Activated naive CD8-positive, alpha-beta T cell (primary cell): Measurements from ENCODE around the gene CCDC33.
"Not testable (repeated sequence)": the region's sequence is repeated elsewhere in the genome, so short reads cannot be mapped to it uniquely, and the experiment has no call there.

Experiments
- H3K27ac Mint-ChIP-seq: one replicate; pipeline ENCODE4 v1.8.0; 2021; ENCODE audit warnings: mixed read lengths
- H3K27me3 Mint-ChIP-seq: one replicate; pipeline ENCODE4 v1.8.0; 2021; ENCODE audit warnings: mixed read lengths
- H3K36me3 Mint-ChIP-seq: one replicate; pipeline ENCODE4 v1.8.0; 2021; ENCODE audit warnings: mixed read lengths
- H3K4me1 Mint-ChIP-seq: one replicate; pipeline ENCODE4 v1.8.0; 2021; ENCODE audit warnings: low read depth, mixed read lengths
- H3K4me3 Mint-ChIP-seq: one replicate; pipeline ENCODE4 v1.8.0; 2021; ENCODE audit warnings: mild to moderate bottlenecking, mixed read lengths
- H3K9me3 Mint-ChIP-seq: one replicate; pipeline ENCODE4 v1.8.0; 2021; ENCODE audit warnings: low read depth, mixed read lengths

Gene CCDC33

DNA sequence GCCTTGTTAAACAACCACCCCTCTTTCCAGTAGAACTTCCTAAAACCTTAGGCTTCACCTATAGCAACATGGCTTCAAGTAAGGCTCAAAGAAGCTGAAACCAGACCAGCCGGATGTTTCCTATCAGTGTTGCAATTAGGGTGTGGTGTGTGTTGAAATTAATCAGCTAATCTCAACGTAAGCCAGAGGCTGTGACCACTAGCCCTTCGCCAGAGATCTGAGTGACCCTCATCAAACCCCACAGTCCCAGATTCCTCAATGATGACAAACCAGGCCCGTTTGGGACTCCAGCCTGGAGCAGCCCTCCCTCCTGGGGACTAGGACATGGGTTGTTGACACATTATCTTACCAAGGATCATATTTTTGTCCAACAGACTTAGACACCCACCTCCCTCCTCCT lies 104.0 kb downstream of the CCDC33 start:
- Mint-ChIP-seq H3K36me3 (no peaks in the 10 kb centered on the region), H3K27me3 (no peaks in the 10 kb centered on the region), H3K27ac (no peak overlapping the region), H3K9me3 (no peaks in the 10 kb centered on the region), H3K4me3 (no peak overlapping the region), H3K4me1 (no peaks in the 10 kb centered on the region)

DNA sequence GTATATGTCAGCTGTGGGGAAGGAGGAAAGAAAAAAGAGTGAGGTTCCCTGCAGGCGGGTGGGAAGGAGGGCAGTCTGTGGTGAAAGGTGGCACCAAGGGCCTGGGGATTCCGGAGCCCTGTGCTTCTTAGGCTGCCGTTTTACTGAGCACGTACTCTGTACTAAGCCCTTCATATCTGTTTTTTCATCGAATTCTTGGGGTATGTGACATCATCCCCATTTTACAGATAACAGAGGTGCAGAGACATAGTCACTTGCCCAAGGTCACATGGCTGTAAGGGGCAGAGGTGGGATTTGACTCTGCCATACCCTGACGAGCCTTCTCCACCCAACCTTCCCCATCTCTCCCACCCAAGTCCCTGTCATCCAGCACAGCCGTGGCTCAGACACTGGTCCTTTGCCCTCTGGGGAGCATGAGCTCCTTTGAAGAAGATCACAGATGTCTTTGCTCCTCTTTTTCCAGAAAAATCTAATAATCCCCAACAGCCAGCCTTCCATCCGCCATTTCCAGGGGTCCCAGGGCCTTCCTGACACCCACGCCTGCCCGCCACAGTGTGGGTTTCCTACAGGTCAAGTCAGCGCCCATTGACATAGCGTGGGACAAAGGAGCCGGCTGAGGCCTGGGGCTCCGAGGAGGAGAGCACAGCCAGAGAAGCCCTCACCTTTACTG lies 107.1 kb downstream of the CCDC33 start:
- peaks cover 2% of the 10 kb centered on the region for H3K4me1 Mint-ChIP-seq
- H3K36me3 Mint-ChIP-seq, result no peaks in the 10 kb centered on the region
- H3K27ac Mint-ChIP-seq, result no peak overlapping the region
- H3K9me3 Mint-ChIP-seq, result no peaks in the 10 kb centered on the region
- no peaks in the 10 kb centered on the region for H3K27me3 Mint-ChIP-seq
- no peak overlapping the region for H3K4me3 Mint-ChIP-seq

DNA sequence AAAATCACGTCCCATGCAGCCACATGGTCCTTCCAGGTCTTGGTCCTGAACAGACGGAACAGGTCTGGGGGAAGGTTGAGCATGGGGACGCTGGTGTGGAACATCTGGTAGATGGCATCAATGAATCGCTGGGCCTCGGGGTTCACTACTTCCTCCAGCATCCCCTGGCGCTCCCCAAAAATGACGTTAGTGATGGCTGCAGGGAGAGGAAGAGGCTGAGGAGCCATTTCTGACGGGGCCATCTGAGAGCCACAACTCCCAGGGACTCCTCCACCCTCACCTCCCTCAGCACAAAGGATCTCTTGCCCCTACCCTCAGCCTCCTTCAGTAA lies 107.6 kb downstream of the CCDC33 start:
- Mint-ChIP-seq H3K9me3 (no peaks in the 10 kb centered on the region), H3K27ac (no peak overlapping the region), H3K36me3 (no peaks in the 10 kb centered on the region), H3K27me3 (no peaks in the 10 kb centered on the region), H3K4me3 (no peak overlapping the region), H3K4me1 (peaks cover 2% of the 10 kb centered on the region)

DNA sequence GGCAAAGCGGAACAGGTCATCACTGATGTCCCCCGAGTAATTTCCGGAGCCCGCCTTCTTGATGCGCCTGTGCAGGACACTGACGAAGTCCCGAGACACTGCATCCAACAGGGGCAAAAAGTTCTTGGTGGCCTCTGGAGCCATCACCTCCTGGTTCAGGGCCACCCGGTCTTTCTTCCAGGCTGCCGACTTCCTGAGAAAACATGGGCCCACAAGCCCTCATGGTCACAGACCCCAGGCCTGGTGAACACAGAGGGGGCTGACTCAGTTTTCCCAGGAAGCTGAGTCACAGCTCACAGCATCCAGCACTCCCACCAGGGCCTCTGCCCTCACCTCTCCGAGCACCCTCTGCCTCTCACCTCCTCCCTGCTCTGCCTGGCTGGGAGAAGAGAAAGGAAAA lies 108.9 kb downstream of the CCDC33 start:
- no peaks in the 10 kb centered on the region for H3K9me3 Mint-ChIP-seq
- H3K36me3 Mint-ChIP-seq, result no peaks in the 10 kb centered on the region
- H3K4me3 Mint-ChIP-seq, result no peak overlapping the region
- H3K27me3 Mint-ChIP-seq, result no peaks in the 10 kb centered on the region
- H3K27ac Mint-ChIP-seq, result no peak overlapping the region
- H3K4me1 Mint-ChIP-seq, result peaks cover 2% of the 10 kb centered on the region

DNA sequence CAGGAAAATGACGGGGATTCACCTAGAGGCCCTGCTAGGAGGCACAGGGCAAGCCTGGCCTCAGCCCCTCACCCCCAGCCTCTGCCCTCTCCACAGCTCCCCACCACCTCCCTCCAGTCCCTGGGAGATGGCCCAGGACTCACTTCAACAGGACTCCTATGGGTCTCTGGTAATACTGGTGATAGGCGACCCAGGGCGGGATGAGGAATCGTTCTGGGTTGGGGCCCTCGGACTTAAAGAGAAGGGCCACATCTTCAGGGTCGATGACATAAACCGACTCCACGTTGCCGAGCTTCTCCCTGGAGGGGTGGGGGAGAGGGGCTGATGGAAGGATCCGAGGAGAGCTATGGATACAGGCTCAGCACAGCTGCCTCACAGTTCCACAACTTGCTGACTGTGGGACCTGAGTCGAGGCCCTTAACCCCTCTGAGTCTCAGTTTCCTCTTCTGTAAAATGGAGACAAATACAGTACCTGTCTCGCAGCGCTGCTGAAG lies 111.7 kb downstream of the CCDC33 start:
- H3K4me3 Mint-ChIP-seq, result no peak overlapping the region
- H3K4me1 Mint-ChIP-seq, result peaks cover 2% of the 10 kb centered on the region
- no peaks in the 10 kb centered on the region for H3K36me3 Mint-ChIP-seq
- H3K27me3 Mint-ChIP-seq, result peaks cover 1% of the 10 kb centered on the region
- H3K27ac Mint-ChIP-seq, result no peak overlapping the region
- H3K9me3 Mint-ChIP-seq, result no peaks in the 10 kb centered on the region

DNA sequence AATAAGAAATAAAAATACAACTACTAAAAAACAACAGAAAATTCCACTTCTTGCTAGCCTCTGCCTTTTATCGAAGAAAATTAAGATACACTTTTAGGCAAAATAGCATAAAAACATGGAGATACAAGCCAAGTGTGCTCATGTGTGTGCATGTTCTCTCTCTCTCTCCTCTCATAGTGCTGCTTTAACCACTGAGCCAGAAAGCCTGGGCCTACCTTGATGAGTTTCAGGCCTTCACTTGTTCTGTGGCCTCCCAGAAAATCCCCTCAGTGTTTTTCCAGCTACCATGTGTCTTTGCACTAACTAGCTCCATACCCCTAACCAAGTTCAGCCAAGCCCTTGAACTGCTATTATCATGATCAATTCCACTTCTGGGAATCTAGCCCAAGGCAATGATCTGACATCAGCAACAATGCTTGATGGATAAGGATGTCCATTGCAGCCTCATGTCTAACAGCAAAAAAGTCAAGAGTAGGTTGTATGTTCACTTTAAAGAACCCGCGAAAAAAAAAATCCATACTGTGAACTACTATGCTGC lies 113.2 kb downstream of the CCDC33 start:
- H3K27me3 Mint-ChIP-seq, result peaks cover 2% of the 10 kb centered on the region
- H3K4me3 Mint-ChIP-seq, result no peak overlapping the region
- peaks cover 2% of the 10 kb centered on the region for H3K4me1 Mint-ChIP-seq
- no peak overlapping the region for H3K27ac Mint-ChIP-seq
- H3K9me3 Mint-ChIP-seq, result peaks cover 5% of the 10 kb centered on the region
- peaks cover 1% of the 10 kb centered on the region for H3K36me3 Mint-ChIP-seq

DNA sequence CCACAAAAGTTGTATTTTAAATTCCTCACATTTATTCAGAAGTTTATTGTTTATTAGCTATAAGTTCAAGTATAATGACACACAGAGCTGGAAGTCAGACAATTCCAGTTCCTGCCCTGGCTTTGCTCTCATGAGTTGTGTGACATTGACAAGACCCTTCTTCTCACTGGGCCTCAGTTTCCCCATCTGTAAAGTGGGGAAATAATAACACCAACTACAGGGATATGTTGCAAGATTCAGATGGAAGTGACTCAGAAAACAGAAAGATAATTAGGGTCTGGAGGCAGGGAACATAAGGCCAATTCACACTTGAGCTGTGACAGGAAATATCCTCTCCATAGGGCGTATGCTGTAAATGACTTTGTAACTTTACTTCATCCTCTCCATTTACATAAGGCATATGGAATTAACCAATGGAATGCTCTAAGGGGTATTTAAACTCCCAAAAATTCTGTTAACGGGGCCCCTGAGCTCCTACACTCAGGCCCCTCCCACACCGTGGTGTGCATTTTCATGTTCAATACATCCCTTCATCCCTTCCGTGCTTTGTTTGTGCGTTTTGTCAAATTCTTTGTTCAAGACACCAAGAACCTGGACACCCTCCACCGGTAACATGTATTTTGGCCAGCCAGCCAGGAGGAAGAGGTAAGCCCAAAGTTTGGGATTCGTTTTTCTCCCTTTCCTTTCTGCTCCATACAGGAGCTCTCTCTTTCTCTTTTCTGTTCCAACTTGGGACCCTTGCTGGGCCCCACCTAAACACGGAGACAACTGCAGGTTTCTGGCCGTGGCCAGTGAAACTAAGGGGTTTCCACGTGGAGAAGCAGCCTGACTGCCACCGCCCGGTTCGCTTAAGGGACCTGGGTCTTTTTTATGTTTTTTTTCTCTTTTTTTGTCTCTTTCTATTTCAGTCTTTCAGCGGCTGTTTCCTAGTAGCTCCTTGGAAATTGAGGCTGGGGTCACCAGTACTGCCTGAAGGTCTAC lies 114.5 kb downstream of the CCDC33 start:
- Mint-ChIP-seq H3K9me3 (peaks cover 10% of the 10 kb centered on the region), H3K27me3 (peaks cover 13% of the 10 kb centered on the region), H3K4me1 (peaks cover under 1% of the 10 kb centered on the region), H3K4me3 (no peak overlapping the region), H3K27ac (no peak overlapping the region), H3K36me3 (peaks cover 6% of the 10 kb centered on the region)

DNA sequence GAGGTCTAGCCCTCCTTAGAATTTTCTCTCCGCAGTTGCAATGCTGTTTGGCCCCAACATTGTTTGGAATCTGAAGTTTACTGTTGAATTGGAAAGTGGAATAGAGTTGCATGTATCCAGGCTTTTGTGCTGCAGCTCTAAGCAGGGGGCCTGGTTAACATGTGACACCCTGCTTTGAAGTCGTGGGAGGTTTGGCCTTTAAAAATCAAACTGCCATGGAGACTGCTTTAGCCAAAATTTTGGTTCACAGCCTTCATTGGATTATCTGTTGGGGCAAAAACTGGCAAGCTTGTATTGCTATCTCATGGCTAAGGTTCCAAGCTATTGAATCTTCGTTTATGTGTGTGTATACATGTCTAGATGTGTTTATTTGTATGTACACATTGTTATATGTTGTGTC lies 115.5 kb downstream of the CCDC33 start:
- H3K4me3 Mint-ChIP-seq, result no peak overlapping the region
- peaks cover 14% of the 10 kb centered on the region for H3K27me3 Mint-ChIP-seq
- no peak overlapping the region for H3K27ac Mint-ChIP-seq
- H3K36me3 Mint-ChIP-seq, result peaks cover 7% of the 10 kb centered on the region
- H3K4me1 Mint-ChIP-seq, result no peaks in the 10 kb centered on the region
- H3K9me3 Mint-ChIP-seq, result peaks cover 10% of the 10 kb centered on the region

DNA sequence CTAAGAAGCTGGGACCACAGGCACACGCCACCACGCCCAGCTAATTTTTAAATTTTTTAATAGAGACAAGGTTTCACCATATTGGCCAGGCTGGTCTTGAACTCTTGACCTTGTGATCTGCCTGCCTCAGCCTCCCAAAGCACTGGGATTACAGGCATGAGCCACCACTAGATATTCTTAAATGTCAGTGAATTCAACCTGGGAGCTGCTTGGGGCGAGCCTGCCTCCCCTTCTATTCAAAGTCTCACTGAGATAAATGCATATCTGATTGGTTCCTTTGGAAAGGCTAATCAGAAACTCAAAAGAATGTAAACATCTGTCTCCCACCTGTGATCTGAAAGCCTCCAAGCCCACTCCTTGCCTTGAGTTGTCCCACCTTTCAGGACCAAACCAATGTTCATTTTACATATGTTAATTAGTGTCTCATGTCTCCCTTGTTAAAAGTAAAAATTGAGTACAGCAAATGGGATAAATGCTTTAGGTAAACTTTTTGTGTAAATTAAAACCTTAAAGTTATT lies 116.3 kb downstream of the CCDC33 start:
- Mint-ChIP-seq H3K4me1 (no peaks in the 10 kb centered on the region), H3K4me3 (no peak overlapping the region), H3K36me3 (peaks cover 7% of the 10 kb centered on the region), H3K27ac (no peak overlapping the region), H3K9me3 (peaks cover 10% of the 10 kb centered on the region), H3K27me3 (peaks cover 14% of the 10 kb centered on the region)

DNA sequence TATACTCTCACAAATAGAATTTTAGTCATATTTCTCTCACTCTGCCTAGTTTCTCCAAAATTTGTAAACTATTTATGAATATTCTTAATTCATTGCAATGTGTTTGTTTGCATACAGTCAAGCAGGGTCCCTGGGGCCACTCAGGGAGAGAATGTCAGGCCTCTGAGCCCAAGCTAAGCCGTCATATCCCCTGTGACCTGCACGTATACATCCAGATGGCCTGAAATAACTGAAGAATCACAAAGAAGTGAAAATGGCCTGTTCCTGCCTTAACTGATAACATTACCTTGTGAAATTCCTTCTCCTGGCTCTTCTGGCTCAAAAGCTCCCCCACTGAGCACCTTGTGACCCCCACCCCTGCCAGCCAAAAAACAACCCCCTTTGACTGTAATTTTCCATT lies 117.9 kb downstream of the CCDC33 start:
- not testable (repeated sequence) for H3K36me3 Mint-ChIP-seq, H3K9me3 Mint-ChIP-seq, H3K4me1 Mint-ChIP-seq, H3K4me3 Mint-ChIP-seq, H3K27ac Mint-ChIP-seq
- peaks cover 14% of the 10 kb centered on the region for H3K27me3 Mint-ChIP-seq

DNA sequence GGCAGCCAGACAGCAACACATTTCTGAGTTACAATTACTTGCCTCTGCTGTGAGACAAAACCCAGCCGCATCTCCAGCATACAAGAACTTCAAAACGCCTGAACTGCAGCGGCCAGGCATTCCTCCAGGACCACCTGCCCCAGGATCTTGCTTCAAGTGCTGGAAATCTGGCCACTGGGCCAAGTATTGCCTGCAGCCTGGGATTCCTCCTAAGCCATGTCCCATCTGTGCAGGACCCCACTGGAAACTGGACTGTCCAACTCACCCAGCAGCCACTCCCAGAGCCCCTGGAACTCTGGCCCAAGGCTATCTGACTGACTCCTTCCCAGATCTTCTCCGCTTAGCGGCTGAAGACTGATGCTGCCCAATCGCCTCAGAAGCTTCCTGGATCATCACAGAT lies 119.9 kb downstream of the CCDC33 start:
- not testable (repeated sequence) for H3K27ac Mint-ChIP-seq, H3K36me3 Mint-ChIP-seq, H3K4me1 Mint-ChIP-seq, H3K9me3 Mint-ChIP-seq, H3K4me3 Mint-ChIP-seq
- H3K27me3 Mint-ChIP-seq, result peaks cover 13% of the 10 kb centered on the region

DNA sequence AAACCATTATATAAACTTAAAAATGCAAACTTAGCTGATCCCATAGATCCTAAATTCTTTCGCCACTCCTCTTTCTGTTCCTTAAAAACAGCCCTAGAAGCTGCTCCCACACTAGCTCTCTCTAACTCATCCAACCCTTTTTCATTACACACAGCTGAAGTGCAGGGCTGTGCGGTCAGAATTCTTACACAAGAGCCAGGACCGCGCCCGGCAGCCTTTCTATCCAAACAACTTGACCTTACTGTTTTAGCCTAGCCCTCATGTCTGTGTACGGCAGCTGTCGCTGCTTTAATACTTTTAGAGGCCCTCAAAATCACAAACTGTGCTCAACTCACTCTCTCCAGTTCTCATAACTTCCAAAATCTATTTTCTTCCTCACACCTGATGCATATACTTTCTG lies 121.4 kb downstream of the CCDC33 start:
- not testable (repeated sequence) for H3K27ac Mint-ChIP-seq, H3K36me3 Mint-ChIP-seq, H3K4me1 Mint-ChIP-seq, H3K9me3 Mint-ChIP-seq, H3K4me3 Mint-ChIP-seq
- H3K27me3 Mint-ChIP-seq, result peaks cover 13% of the 10 kb centered on the region

DNA sequence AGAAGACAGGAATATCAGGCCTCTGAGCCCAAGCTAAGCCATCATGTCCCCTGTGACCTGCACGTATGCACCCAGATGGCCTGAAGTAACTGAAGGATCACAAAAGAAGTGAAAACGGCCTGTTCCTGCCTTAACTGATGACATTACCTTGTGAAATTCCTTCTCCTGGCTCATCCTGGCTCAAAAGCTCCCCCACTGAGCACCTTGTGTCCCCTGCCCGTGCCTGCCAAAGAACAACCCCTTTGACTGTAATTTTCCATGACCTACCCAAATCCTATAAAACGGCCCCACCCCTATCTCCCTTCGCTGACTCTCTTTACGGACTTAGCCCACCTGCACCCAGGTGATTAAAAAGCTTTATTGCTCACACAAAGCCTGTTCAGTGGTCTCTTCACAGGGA lies 123.2 kb downstream of the CCDC33 start:
- not testable (repeated sequence) for H3K9me3 Mint-ChIP-seq, H3K4me3 Mint-ChIP-seq, H3K27ac Mint-ChIP-seq, H3K4me1 Mint-ChIP-seq, H3K36me3 Mint-ChIP-seq
- peaks cover 11% of the 10 kb centered on the region for H3K27me3 Mint-ChIP-seq

DNA sequence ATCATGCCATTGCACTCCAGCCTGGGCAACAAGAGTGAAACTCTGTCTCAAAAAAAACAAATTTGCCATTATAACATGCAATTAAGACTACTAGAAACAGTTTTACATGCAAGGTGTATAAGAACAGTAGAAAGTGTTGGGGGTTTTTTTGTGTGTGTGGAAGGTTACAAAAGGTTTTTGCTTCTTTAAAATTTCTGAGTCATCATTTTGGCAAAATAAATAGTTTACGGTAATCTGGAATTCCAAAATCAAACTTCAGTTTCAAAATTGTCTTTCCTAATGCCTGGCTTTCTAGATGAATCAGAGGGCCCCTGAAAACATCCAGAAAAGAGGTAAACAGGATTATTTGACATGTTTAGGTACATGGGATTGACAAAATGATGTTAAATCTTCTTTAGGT lies 124.7 kb downstream of the CCDC33 start:
- H3K4me1 Mint-ChIP-seq, H3K27me3 Mint-ChIP-seq, H3K9me3 Mint-ChIP-seq, H3K36me3 Mint-ChIP-seq, H3K4me3 Mint-ChIP-seq, H3K27ac Mint-ChIP-seq: not testable (repeated sequence)

DNA sequence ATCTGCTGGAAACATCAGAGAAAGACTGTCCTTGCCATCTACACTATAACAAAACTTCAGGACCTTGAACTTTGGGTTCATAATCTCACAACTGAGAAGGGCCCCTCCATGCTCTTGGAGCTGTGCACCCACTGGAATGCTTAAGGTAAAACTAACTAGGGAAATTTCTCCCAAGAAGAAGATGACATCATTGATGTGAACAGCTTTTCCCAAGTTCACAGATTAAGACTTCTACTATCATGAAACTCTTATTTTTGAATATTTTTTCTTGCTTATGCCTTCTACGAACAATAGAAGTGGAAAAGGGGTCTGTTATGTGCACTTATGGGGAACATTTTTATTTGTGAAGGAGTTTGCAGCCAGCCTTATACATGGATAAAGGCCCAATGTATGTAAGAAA lies 126.4 kb downstream of the CCDC33 start:
- peaks cover 3% of the 10 kb centered on the region for H3K4me1 Mint-ChIP-seq
- no peak overlapping the region for H3K27ac Mint-ChIP-seq
- H3K9me3 Mint-ChIP-seq, result no peaks in the 10 kb centered on the region
- no peaks in the 10 kb centered on the region for H3K36me3 Mint-ChIP-seq
- H3K4me3 Mint-ChIP-seq, result no peak overlapping the region
- no peaks in the 10 kb centered on the region for H3K27me3 Mint-ChIP-seq
